GM18520 (cell line): ENCODE data around the gene SMYD1.

Experiments used
- ATAC-seq: cut with Tn5 transposase; IDR thresholded peaks from one replicate; pipeline ENCODE4 v1.9.1; 2021; ENCODE audit not compliant: unreplicated experiment

Gene SMYD1

DNA sequence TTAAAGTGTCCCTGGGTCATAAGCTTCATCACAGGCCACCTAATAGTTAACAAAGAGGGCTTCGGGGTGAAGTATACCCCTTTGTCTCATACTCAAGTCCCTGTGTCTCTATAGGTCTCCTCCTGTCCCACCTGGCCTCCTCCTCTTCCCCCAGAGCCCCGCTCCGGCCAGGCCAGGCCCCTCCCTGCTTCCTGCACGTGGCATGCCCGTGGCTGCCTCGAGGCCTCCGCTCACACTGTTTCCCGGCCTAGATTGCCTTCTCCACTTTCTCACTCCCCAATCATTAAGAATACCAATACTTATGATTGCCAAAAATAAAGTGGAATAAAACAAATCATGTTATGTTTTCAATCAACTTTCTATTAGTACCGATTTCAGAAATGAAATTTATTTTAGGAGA lies 18.8 kb downstream of the SMYD1 start:
- no peak for ATAC-seq

DNA sequence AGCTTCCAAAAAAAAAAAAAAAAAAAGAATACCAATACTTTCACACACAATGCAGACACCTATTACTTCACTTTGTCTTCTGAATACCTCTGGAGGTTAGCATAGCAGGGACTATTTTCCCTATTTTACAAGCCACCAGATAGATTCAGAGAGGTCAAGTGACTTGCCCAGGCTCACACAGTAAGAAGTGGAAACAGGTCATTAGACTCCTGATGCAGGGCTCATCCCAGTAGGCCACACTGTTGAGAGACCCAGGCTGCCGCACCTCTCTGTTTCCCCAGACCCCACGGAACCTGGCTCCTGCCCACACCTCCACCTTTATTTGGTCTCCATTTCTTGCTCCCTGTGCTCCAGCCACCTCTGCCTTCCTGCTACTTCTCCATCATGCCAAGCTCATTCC lies 19.4 kb downstream of the SMYD1 start:
- ATAC-seq = no peak

DNA sequence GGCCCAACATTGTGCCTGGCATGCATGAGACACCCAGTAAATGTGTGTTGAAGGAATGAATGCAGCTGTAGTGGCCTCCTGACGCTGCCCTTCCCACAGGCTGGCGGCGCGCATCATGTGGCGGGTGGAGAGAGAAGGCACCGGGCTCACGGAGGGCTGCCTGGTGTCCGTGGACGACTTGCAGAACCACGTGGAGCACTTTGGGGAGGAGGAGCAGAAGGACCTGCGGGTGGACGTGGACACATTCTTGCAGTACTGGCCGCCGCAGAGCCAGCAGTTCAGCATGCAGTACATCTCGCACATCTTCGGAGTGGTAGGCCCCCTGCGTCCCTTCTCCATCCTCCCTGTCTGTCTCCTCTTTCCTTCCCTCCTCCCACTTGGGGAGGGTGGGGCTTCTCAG lies 20.1 kb downstream of the SMYD1 start:
- ATAC-seq = no peak

DNA sequence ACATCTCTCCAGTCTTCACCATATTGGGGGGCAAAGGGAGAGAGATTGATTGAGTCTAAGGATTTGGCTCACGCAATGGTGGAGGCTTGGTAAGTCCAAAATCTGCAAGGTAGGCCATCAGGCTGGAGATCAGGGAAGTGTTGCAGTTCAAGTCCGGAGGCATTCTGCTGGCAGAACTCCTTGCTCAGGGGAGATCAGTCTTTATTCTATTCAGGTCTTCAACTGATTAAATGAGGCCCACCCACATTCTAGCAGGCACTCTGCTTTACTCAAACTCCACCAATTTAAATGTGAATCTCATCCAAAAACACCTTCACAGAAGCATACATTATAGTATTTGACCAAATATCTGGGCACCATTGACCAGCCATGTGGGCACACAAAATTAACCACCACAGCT lies 21.4 kb downstream of the SMYD1 start:
- no peak for ATAC-seq

DNA sequence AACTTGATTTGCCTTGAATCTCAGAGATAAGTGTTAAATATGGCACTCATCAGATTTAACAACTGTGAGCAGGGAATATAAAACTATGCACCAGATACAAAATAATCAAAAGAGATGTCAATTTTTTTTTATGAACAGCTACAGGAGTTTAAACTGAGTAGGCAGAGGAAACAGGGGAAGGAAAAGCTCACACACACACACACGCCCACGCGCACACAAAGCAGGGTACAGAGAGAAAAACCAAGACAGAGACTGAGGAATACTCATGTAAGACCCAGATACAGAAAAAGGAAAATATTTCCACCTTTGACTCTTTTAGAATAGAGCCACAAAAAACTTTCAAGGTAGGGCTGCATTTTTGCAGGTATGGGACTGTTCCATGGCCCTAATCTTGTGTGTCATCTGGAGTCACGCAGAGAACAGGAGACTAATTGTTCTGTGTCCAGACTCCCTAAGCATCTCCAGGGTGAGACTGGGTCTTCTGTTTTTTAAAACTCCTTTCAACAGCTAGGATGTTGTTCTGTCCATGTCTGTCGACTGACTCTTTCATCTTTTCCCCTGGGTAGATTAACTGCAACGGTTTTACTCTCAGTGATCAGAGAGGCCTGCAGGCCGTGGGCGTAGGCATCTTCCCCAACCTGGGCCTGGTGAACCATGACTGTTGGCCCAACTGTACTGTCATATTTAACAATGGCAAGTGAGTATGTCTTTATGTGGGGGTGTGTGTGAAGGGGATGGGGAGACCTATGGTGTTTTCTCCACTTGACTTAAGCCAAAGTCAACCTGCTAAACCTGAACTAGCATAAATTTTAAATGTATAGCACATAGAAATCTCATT lies 23.0 kb downstream of the SMYD1 start:
- ATAC-seq = no peak

DNA sequence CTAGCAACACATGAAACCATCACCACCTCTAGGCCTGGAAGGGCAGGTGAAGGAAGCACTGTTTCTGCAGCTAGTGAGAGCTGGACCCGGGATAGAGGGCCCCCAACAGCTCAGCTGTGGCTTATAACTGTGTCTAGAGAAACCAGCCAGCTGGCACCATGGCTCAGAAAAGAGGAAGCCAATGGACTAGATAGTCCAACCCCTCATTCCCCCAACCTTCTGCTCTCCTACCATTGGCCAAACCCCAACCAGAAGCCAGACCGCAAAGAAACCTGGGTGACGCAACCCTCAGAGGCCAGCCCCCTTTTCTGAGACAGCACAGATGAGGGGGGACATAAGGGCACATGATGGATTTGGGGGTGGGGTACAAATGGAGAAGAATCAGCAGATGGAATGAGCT lies 24.3 kb downstream of the SMYD1 start:
- ATAC-seq = no peak

DNA sequence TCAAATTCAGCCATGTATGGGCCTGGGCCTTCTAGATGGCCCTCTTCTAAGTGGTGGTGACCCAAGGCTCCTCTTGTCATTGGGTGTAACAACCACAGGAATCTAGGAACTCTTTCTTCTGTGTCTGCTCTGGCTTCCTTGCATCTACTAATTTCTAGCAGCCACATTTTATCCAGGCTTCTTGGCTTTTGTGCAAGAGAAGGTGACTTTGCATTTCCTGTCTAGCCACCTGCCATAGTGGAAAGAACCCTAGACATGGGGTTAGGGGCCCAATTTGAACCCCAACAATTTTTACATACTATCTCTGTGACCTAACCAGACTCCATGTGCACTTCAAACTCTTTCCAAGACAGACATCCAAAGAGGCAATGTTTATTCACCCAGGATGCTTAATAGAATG lies 25.1 kb downstream of the SMYD1 start:
- no peak for ATAC-seq

DNA sequence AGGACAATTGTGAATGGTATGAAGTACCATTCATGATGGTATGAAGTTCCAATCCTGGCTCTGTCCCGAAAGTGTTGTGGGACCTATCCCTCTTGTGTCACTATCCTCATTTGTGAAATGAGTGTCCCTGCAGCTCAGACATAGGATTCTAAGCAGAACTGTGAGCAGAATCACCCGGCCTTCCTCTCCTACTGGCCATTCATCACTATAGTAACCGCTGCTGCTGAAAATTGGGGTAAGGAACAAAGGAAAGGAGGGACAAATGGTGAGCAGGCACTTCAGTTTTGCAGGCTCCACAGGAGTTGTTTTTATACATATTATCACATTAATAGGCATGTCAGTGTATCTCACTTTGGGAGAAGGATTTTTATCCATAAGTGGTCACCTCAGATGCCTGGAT lies 27.4 kb downstream of the SMYD1 start:
- ATAC-seq = no peak

DNA sequence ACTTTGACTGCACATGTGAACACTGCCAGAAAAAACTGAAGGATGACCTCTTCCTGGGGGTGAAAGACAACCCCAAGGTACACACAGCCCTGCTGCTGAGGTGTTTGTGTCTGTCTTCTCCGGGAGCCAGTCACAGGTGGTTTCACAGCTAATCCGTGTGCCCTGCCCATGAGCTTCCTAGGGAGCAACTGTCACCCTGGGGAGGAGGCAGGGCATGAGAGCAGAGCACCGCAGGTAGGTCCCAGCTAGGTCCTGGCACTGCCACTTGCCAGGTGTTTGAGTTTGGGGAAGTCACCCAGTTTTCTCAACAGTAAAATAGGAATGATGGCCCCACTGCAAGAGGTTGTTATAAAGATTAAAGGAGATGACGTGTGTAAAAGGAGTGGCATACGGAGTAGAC lies 29.1 kb downstream of the SMYD1 start:
- ATAC-seq = no peak

DNA sequence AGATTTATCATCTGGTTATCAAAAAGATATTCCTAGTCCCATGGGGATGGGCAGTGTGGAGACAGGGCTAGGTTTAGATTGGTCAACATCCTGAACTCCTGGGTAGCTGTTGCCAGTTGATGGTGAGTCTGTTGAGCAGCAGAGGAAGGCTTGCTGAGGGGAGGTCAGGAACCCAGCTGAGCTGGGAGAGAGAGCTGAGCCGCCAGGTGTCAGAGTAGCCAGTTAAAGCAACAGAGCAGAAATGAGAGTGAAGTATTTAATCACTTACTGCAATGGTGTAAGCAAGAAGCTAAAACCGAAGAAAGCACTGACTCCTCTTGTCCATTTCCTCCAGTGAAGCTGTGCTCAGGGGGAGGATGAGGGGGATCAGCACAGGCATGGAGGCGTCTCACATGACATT lies 29.6 kb downstream of the SMYD1 start:
- ATAC-seq = no peak

DNA sequence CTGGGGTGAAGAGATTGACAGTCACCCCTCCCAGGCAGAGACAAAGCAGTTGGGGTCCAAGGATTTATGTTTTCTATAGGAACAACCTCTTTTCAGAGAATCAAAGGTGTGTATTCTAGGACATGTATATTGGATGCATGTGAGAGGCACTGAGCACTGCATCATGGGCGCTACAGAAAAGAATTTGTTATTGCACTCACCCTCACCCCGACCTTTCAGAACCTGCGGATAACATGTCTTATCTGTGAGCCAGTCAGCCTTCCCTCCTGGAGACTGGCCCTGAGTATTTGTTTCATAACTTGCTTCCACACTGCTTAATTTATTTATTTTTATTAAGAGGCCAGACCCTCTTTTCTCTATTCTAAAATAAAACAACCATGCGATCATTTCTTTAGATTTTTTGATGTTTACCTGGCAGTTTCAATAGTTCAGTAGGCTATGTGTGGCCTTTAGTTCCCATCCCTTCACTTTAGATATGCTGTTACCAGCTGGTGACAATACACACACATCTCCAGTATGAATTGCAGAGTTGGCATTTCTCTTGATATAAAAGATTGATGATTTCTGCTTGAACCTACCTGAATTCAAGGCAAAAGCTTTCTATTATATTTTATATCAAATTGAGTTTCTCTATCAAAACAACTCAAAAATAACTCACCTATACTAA lies 30.4 kb downstream of the SMYD1 start:
- no peak for ATAC-seq

DNA sequence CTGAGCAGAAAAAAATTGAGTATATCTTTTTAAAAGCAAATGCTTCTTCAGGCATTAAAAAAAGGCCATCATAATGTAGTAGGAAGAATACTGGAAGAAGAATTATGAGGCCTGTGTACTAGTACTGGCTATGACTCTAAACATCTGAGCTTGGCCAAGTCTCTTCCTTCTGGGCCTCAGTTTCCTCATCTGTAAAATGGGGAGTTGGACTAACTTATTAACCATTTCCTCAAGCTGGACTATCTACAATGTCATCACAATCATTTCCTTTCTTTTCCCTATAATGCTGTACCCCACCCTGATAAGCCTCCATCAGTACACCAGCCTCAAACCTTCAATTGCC lies 30.9 kb downstream of the SMYD1 start:
- no peak for ATAC-seq

DNA sequence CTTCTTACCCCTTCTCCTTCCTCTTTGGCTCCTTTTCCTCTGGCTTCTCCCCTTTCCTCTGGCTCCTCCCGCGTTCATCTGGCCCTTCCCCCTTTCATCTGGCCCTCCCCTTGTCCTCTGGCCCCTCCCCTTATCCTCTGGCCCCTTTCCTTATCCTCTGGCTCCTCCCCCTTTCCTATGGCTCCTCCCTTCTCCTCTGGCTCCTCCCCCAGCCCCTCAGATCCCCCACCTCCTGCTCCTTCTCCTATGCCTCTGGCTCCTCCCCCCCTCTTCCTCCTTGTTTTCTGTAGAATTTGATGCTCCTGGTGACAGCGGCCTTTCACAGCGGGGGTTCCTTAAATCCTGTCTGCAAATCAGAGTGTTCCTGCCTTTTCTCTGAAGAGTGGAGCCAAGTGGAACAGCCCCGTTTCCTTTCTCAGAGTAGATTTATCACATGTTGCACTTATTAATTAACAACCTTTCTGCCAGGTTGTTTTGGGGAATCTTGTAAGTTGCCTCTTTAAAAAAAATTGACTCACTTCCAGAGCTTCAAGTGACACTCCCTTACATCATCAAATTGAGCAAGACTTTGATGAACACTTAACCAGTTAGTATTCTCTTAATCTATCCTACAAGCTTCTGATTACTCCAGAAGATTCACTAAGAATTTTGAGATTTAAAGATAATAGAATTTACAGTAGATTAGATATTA lies 32.3 kb downstream of the SMYD1 start:
- no peak for ATAC-seq

DNA sequence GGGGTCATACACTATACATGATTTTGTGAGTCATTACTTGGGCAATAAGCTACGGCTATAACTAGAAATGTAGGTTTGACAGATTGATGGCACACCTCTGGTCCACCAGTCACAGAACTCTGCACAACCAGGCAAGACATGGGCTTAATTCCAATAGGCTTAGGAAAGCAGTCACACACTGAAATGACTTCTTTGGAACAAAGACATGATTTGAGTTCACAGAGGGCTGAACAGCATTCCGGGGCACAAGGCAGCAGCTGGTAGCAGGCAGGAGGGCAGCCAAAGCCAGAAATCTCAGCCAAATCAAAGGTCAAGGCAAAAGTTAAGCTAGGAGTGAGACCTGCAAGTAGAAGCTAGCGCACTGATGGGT lies 32.8 kb downstream of the SMYD1 start:
- no peak for ATAC-seq

DNA sequence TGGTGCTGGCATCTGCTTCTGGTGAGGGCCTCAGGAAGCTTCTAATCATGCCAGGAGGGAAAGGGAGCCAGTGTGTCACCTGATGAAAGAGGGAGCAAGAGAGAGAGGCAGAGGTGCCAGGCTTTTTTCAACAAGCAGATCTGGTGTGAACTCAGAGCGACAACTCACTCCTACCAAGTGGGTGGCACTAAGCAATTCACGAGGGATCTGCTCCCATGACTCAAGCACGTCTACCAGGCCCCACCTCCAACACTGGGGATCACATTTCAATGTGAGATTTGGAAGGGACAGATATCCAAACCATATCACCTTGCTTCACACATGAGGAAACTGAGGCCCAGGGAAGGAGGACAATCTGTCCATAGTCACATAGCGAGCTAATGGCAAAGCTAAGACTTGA lies 41.2 kb downstream of the SMYD1 start:
- no peak for ATAC-seq

DNA sequence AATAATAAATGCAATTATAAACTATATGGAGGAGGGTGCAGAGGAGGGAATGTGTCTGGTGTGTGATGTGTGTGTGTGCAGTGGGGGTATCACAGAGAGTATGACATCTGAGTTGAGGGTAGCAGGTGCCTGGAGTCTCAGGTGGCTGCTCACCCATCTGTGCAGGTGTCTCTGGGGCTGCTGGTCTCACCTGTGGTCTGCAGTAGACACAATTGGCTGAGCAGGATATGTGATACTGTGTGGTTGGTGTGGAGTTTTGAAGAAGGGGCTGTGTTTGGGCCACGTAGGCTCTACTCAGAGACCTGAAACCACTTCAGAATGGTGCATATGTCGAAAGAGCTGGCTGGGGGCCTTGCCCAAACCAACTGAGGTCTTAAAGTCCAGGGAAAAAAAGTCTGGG lies 43.2 kb downstream of the SMYD1 start:
- no peak for ATAC-seq

DNA sequence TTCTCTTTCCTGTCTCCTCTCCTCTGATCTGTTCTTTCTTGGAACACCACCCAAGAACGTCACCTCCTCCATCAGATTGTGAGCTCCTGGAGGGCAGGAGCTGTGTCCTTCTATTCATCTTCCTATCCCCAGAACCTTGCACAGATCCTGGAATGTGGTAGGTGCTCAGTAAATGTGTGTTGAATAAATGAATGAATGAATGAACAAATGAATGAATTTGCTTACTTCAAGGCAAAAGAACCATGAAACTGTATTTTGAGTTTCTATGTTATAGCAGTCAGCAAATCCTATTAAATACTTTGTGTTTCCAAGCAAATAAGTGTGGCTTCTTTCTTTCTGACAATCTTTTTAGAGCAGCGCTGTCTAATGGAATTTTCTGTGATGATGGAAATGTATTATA lies 45.4 kb downstream of the SMYD1 start:
- ATAC-seq = no peak

DNA sequence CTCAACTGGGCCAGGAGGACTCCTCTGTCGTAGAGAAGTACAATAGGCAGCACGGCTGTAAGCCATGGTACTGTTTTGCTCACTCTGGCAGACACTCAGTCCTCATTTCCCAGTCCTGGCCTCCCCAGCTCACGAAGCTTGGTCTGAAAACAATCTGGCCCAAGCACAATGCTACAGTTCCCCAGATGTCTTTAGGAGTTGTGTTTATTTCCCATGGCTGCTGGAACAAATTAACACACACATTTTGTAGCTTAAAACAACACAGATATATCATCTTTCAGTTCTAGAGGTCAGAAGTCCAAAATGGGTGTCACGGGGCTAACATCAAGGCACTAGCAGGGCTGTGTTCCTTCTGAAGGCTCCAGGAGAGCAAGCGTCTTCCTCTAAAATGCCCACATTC lies 47.3 kb downstream of the SMYD1 start:
- ATAC-seq = no peak

DNA sequence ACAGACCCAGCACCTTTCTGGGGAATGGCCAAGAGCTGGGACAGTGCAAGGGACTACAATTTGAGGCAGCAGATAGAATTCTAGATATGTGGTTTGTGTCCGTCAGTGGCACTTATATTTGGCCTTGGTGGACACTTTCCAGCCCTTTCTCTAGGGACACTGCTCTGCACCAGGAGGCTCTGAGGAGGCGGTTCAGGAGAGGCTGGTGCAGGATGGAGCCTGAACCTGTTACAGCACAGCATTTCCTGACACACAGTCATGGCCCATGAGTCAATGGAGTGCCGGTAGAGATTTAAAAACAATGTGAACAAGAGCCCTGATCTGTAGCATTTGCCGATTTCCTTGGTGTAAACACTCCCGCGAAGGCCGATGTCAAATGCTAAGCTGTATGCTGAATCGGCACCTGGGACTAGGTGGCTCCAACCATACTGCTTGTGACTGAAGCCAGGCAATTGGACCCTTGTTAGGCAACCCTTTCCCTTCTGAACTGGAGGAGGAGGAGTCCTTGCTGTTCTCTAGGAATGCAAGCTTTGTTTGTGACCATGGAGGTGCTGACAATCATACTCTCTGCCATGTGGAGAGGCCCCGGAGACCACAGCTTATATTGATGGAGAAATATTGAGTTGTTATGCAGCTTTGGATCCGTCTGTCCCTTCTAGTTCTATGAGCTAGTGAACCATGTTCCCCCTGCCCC lies 48.3 kb downstream of the SMYD1 start:
- no peak for ATAC-seq

DNA sequence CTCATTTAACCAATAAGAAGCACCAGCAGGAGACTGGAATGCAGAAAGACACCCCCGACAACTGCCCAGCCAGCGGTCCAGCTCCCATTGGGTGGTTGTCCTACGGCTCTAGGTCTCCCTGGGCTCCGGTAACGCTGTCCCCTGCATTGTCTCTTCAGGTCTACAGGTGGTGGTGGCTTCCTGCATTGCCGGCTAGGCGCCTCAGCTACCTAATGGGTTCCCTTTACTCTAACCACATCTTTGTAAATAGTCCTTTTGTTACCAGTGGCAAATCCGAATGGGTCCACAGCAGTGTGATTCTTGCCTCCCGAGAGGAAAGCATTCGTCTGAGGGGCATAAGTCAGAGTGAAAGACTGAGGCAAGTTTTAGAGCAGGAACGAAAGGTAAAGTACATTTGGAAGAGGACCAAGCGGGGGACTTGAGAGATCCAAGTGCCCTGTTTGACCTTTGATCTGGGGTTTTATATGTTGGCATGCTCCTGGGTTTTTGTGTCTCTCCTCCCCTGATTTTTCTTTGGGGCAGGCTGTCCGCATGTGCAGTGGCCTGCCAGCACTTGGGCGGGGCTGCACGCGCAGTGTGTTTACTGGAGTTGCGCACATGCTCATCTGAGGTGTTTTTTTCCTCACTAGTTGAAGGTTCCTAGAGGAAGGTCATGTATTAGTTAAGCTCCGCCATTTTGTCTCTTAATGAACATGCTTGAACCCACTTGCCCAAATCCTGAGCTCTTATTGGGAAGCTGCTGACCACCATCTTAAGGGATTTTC lies 49.2 kb downstream of the SMYD1 start:
- ATAC-seq = no peak

DNA sequence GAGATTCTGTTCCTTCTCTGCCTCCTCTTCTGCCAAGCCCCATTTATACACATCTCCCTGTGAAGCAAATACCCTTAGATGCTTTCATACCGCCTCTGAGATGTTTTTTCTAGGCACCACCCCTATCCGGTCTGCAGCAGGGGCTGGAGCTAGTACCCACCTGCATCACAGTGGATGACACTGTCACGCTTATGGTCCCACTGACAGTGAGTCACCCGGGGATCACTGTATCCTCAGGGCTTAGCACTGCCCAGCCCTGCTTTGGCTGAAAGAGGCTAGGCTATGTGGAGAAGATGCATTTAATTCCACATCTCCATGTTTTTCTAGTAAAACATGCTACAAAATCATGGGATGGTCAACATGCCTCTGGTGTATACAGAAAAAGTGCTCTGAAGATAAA lies 50.3 kb downstream of the SMYD1 start:
- ATAC-seq = no peak
